Activated CD4-positive, alpha-beta T cell treated with anti-CD3 and anti-CD28 coated beads for 4 hours (primary cell): ENCODE results near the gene WIPF2.

Experiments
- DNase-seq, 2 donors: peaks; one replicate each; pipeline ENCODE4 v3.0.0-alpha.2; 2020

The WIPF2 gene

GRCh38 chr17:40329839-40330794, 111.0 kb downstream of the WIPF2 start:
- no peak for DNase-seq

GRCh38 chr17:40330850-40331470, 111.9 kb downstream of the WIPF2 start:
- no peak for DNase-seq

- DNase-seq = no peak
Observed at GRCh38 chr17:40331743-40332641, 112.9 kb downstream of the WIPF2 start.
